Ishikawa (cell line): Measurements from ENCODE around the gene STARD10.

ENCODE experiments used
- RAD21 ChIP-seq: IDR thresholded peaks from 2 replicates; pipeline ENCODE4 v1.6.1; 2012; ENCODE audit warnings: low read depth
- YY1 ChIP-seq: IDR thresholded peaks from 2 replicates; pipeline ENCODE4 v1.6.1; 2012; ENCODE audit warnings: low read depth

DNA sequence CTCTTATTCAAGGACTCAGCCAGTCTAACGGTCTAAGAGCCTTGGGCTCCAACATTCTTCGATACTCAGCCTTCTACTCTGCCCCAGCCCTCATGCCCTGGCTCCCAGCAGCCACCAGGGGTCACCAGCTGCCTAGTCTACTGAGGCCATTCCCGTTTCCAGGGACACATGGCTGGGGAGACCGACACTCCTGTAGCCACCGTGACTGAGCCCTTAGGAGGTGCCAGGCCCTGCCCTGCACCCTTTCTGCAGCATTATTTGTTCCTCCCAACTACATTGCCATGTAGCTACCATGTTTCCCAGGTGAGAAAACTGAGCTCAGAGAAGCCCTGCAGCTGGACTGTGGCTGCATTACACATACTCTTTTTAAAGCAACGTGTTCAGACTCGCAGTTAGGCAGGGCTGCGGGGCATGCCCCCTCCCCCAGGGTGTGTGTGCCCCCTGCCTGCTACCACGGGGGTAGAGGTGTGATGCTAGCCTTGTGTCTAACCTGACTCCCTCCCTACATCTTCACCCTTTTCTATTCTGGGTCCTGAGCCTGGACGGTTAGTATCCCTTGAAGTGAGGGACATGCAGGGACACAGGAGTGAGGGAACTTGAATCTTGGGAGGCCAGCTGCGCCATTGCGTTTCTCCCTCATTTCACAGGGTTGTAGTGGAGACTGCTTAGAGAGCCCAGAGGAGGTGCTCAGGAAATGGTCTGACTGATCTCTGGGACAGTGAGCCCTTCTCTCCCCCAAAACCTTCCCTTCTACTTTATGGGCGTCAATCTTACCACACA lies 37.9 kb upstream of the STARD10 start:
- TF ChIP-seq YY1 = no peak
- TF ChIP-seq RAD21 = peak; percentile 98
